Fibroblast of upper back skin (primary cell): ENCODE data around the gene UGT1A10.

ENCODE experiments used
- DNase-seq: peaks from one replicate; pipeline ENCODE4 v3.0.0-alpha.2; 2013

Gene UGT1A10

GRCh38 chr2:233656443-233656842, 20.2 kb downstream of the UGT1A10 start:
- no peak for DNase-seq

- DNase-seq = no peak
Observed at GRCh38 chr2:233658610-233659009, 22.4 kb downstream of the UGT1A10 start.

GRCh38 chr2:233663911-233664310, 27.7 kb downstream of the UGT1A10 start:
- DNase-seq = no peak

GRCh38 chr2:233668605-233669260, 32.5 kb downstream of the UGT1A10 start:
- DNase-seq = no peak

GRCh38 chr2:233671290-233672161, 35.3 kb downstream of the UGT1A10 start, which contains the start of gene UGT1A9:
TSS of gene UGT1A9 (plus strand) at chr2:233671898. CDS start at chr2:233671935, 37 bp downstream.
- DNase-seq = no peak

- no peak for DNase-seq
Observed at GRCh38 chr2:233672886-233673285, 36.6 kb downstream of the UGT1A10 start.

- DNase-seq = no peak
Observed at GRCh38 chr2:233673896-233674295, 37.6 kb downstream of the UGT1A10 start.

- DNase-seq = no peak
Observed at GRCh38 chr2:233674314-233674713, 38.1 kb downstream of the UGT1A10 start.

- DNase-seq = no peak
Observed at GRCh38 chr2:233674995-233675394, 38.7 kb downstream of the UGT1A10 start.

- peak; percentile 1 for DNase-seq
Observed at GRCh38 chr2:233676046-233676445, 39.8 kb downstream of the UGT1A10 start.

GRCh38 chr2:233679196-233679595, 42.9 kb downstream of the UGT1A10 start:
- DNase-seq = no peak

- DNase-seq = no peak
Observed at GRCh38 chr2:233680361-233681045, 44.3 kb downstream of the UGT1A10 start.

GRCh38 chr2:233681521-233682099, 45.4 kb downstream of the UGT1A10 start, which contains the start of gene UGT1A7:
TSS of gene UGT1A7 (plus strand) at chr2:233681901. CDS start at chr2:233681938, 37 bp downstream.
- no peak for DNase-seq

GRCh38 chr2:233684640-233685039, 48.4 kb downstream of the UGT1A10 start:
- DNase-seq = no peak

GRCh38 chr2:233686928-233687327, 50.7 kb downstream of the UGT1A10 start:
- no peak for DNase-seq

- DNase-seq = no peak
Observed at GRCh38 chr2:233688341-233688740, 52.1 kb downstream of the UGT1A10 start.

GRCh38 chr2:233689031-233689430, 52.8 kb downstream of the UGT1A10 start:
- no peak for DNase-seq

- no peak for DNase-seq
Observed at GRCh38 chr2:233689501-233689900, 53.3 kb downstream of the UGT1A10 start.

- no peak for DNase-seq
Observed at GRCh38 chr2:233690444-233690843, 54.2 kb downstream of the UGT1A10 start.

- no peak for DNase-seq
Observed at GRCh38 chr2:233691443-233692433, 55.5 kb downstream of the UGT1A10 start.

GRCh38 chr2:233692648-233693047, 56.4 kb downstream of the UGT1A10 start, which contains the start of gene UGT1A6:
TSS of gene UGT1A6 (plus strand) at chr2:233692890. CDS start at chr2:233693005, 115 bp downstream.
- DNase-seq = no peak

- DNase-seq = no peak
Observed at GRCh38 chr2:233693963-233694362, 57.7 kb downstream of the UGT1A10 start.
